GM18519 (cell line): ENCODE results near the gene NDUFA13.

Experiments
- ATAC-seq: cut with Tn5 transposase; IDR thresholded peaks from one replicate; pipeline ENCODE4 v1.9.1; 2021; ENCODE audit warnings: mild to moderate bottlenecking, moderate library complexity; ENCODE audit not compliant: unreplicated experiment, low FRiP score

Gene NDUFA13

GRCh38 chr19:19531951-19532805 is 16.2 kb downstream of the NDUFA13 start:
- ATAC-seq = no peak

DNA sequence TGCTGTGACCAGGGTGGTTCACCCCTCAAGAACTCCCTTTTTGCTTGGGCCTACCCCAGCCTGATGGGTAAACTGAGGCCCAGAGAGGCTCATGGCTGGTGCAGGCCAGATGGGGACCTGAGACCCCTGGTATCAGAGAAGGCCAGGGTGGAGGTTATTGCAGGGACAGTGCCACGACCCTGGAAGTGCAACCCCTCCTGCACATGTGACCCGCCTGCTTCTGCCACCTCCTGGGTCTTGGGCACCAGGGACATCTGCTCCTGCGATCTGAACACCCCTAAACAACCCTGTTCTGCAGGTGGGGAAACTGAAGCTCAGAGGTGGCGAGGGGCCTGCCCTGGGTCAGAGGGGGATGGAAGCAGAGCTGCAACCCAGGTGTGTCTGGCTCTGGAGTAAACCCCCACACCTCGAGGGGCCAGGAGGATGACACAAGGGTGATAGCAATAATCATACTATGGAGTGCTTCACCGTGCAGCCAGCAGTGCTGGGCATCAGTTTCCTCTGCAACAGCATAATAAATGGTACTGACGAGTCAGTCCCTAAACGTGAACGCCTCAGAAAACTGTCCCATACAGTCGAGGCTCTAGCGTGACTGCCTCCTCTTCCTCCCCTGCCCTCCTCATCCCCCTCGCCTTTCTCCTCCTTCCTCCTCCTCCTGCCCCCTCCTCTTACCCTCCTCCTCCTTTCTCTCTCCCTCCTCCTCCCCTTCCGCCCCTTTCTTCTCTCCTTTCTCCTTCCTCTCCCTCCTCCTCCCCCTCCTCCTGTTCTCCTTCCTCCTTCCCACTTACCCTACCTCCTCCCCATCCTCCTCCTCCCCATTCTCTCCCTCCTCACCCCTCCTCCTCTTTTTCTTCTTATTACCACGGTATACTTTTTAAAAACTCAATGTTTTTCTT is 17.0 kb downstream of the NDUFA13 start:
- no peak for ATAC-seq

DNA sequence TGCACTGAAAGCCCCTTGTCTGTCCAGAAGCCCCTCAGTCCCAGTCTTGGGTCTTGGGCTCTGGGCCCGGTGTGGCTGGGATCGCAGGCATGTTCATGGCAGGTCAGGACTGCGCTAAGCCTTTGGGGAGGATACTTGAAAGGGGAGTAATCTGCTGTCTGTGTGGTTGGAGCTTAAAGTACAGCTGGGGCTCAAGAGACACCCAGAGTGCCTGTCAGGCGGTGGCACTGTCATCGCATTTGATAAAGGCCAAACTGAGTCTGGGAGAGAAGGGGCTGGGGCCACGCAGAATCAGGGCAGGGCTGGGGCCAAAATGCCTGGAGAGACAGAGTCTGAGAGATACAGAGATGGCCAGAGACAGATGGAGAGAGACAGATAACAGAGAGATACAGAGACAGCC is 17.8 kb downstream of the NDUFA13 start:
- no peak for ATAC-seq

- no peak for ATAC-seq
Observed at GRCh38 chr19:19534556-19535265, 18.7 kb downstream of the NDUFA13 start.

DNA sequence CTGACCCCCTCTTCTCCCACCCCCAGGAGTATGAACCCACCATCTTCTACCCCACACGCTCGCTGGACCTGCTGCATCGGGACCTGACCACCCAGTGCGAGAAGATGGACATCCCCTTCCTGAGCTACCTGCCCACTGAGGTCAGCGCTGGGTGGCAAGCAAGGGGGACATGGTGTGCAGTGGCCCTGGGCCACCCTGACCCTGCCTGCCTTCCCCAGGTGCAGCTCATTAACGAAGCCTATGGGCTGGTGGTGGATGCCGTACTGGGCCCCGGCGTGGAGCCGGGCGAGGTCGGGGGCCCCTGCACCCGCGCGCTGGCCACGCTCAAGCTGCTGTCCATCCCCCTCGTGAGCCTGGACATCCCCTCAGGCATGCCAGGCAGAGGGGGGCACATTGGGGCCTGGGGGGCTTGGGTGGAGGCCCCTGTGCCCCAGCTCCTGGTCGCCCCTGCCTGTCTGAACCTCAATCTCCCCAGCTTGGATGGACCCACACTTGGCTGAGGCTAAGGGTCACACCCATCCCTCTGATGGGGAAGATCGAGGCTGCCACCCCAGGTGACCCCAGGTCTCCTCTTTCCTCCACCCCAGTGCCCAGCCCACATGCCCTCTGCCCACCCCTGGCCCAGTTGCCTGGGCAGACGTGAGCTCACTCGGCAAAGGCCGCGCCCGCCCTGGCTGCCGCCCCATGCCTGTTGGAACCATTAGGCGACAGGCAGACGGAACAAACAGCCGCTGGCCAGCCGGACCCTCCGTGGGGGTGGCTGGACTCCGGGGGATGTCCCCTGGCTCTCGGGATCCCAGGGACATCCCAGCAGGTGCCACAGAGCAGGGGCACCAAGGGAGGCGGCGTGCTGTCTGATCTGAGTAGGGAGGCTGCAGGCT is 19.5 kb downstream of the NDUFA13 start:
- ATAC-seq = no peak

DNA sequence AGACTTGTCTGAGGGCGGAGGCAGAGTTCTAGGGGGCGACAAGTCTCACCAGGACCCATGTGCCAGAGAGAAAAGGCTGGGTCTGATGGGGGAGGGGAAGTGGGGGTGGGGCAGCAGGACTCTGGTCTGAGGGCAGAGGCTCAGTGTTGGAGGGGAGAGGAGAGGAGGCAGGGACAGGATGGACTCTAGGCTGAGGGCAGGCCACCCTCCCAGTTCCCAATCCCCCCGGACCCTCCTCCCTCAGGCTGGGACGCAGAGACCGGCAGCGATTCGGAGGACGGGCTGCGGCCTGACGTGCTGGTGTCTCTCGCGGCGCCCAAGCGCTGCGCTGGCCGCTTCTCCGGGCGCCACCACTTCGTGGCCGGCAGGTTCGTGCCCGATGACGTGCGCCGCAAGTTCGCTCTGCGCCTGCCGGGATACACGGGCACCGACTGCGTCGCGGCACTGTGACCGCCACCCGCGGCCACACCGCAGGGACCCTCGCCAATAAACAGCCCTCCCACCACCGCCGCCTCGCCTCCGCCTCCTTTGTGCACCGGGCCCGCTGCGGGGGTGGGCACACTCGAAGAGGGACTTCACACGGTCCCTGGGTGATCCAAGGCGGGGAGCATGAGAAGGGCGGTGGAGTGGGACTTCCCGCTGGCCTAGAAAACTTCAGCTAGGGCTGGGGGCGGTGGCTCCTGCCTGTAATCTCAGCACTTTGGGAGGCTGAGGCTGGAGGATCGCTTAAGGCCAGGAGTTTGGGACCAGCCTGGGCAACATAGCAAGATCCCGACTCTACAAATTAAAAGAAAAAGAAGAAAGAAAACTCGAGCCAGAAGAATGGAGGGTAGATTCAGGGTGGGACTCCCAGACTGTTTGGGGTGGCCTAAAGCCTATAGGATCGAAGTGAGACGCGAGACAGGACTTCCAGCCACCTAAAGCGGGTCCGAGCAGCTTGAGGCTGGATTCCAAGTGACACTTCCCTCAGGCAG is 21.3 kb downstream of the NDUFA13 start:
- ATAC-seq = no peak

DNA sequence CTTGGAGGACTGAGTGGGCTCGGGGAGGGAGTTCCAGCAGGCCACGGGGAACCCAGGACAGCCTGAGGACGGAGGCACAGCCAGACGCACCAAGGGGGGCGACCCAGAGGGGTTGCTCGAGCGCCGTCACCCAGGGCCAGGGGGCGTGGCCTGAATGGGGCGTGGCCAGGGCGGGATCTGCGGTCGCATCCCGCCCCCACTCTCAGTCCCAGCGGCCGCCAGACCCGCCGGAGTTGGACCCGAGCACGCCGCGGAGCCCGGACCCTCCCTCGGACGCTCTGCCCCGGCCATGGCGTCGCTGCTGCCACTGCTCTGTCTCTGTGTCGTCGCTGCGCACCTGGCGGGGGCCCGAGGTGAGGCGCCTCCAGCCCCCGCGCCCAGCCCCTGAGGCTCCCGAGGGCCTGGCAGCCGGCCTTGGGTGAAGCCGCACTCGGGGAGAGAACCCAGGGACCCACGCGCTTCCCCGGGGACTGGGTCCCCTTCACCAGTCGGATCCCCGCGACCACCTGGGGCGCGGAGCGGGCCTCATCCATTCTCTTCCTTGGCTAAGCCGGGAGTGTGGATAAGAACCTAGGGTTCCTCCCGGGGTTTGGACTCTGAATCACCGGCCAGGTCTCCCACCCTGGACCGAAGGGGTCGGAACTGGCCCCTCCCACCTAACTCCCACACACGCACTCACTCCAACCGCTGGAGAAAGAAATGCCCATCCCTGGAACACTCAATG is 22.2 kb downstream of the NDUFA13 start, which contains the start of gene CILP2:
TSS of gene CILP2 (plus strand) at position 205 of the 724 bp plus-strand sequence. CDS start at position 290, 85 bp downstream.
- ATAC-seq = no peak

DNA sequence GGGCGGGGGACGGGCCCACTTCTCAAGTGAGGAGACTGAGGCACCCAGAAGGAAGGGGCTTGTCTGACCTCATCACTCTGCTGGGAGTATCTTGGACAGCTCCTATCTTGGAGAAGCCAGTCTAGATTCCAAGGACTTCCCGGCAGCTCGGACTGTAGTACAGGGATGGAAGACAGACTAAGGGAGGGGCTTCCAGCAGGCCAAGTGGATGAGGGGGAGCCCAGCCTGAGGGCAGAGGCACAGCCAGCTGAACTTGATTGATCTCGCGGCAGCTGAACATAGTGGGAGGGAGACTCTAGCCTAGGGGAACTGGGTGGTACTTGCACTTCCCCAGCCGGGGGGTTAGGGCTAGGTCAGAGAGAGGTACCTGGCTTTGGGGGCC is 22.8 kb downstream of the NDUFA13 start:
- ATAC-seq = no peak

- ATAC-seq = no peak
Observed at GRCh38 chr19:19539698-19540063, 23.7 kb downstream of the NDUFA13 start.

GRCh38 chr19:19540064-19540714 is 24.2 kb downstream of the NDUFA13 start:
- no peak for ATAC-seq

DNA sequence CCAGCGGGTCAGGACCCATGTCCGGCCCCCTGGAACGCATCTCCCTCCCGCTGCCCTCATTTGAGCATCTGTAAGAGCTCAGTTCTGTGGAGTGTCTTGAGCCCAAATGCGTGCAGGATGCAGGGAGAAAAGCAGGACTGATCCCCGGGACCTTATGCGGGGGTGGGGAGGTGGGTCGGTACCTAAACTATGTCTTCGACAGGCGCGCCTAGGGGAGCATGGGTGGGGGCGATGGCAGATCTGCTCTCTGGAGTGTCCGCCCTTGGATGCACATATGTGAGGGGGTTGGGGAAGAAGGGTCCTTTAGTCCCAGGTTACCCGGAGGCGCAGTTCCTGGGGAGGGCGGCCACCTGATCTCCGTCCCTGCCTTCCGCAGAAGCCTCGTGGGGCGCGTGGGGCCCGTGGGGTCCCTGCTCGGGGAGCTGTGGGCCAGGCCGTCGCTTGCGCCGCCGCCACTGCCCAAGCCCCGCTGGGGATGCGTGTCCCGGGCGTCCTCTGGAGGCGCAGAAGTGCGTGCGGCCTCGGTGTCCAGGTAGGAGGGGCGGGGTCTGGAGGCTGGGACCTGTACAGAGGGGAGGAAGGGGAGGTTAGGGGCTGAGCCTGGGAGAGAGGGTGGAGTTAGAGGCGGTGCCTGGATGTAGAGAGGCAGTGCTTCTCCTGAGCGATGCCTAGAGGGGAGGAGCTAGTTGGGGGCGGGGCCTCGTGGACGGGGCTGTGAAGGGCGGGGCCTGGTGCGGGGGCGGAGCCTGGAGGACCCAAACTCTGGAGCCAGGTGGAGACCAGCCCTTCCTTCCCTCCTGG is 24.9 kb downstream of the NDUFA13 start:
- ATAC-seq = no peak

- ATAC-seq = no peak
Observed at GRCh38 chr19:19541616-19542015, 25.6 kb downstream of the NDUFA13 start.

DNA sequence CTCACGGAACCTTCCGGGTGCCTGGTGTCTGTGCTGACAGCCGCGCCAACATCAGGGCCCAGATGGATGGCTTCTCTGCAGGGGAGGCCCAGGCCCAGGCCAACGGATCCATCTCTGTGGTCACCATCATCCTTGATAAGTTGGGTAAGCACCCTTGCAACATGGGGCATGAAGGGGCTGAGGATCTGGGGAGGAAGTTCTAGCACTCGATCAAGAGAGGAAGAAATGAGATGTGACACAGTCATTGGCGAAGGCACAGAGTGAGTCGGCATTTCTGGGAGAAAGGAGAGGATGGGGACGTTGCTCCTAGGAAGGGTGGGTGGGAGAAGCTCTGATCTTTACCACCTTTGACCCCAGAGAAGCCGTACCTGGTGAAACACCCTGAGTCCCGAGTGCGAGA is 26.5 kb downstream of the NDUFA13 start:
- no peak for ATAC-seq

DNA sequence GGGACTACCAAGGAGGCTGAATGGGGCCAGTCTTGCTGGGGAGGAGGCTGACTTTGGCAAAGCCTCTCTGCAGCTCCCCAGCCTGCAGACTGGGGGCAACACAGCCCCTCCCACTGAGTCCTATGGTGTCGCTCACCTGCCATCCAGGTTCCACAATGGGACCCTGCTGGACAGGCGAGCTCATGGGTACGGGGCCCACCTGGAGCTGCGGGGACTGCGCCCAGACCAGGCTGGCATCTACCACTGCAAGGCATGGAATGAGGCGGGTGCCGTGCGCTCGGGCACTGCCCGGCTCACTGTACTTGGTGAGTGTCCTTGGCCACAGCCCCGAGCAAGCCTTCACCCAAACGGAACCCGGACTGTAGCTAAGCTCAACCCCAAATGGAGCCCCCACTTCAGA is 27.1 kb downstream of the NDUFA13 start:
- no peak for ATAC-seq

DNA sequence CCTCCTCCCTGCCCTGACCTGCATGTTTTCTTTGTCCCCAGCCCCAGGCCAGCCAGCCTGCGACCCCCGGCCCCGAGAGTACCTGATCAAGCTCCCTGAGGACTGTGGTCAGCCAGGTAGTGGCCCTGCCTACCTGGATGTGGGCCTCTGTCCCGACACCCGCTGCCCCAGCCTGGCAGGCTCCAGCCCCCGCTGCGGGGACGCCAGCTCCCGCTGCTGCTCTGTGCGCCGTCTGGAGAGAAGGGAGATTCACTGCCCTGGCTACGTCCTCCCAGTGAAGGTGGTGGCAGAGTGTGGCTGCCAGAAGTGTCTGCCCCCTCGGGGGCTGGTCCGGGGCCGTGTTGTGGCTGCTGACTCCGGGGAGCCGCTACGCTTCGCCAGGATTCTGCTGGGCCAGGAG is 27.6 kb downstream of the NDUFA13 start:
- no peak for ATAC-seq

DNA sequence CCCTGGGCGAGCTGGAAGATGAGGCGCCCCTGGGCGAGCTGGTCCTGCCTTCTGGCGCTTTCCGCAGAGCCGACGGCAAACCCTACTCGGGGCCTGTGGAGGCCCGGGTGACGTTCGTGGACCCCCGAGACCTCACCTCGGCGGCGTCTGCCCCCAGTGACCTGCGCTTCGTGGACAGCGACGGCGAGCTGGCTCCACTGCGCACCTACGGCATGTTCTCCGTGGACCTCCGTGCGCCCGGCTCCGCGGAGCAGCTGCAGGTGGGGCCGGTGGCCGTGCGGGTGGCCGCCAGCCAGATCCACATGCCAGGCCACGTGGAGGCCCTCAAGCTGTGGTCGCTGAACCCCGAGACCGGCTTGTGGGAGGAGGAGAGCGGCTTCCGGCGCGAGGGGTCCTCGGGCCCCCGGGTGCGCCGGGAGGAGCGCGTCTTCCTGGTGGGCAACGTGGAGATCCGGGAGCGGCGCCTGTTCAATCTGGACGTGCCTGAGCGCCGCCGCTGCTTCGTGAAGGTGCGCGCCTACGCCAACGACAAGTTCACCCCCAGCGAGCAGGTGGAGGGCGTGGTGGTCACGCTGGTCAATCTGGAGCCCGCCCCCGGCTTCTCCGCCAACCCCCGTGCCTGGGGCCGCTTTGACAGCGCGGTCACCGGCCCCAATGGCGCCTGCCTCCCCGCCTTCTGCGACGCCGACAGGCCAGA is 28.4 kb downstream of the NDUFA13 start:
- ATAC-seq = no peak
